Breast epithelium (tissue), 3 donors: ENCODE measurements around the gene SLC9A2.

ENCODE experiments used
- POLR2AphosphoS5 ChIP-seq, 3 donors: sonication (generic); formaldehyde crosslinking; IDR thresholded peaks; one replicate each; pipeline ENCODE4 v1.6.1; 2017; ENCODE audit warnings: antibody characterized with exemption in 3 of 3
- TF ChIP-seq, protein P1 (sequence below), 3 donors: fragments of 450-650 bp; IDR thresholded peaks; one replicate each; pipeline ENCODE4 v1.5.1; 2016 to 2017; ENCODE audit warnings: antibody characterized with exemption in 3 of 3, mild to moderate bottlenecking in 3 of 3, moderate library complexity in 3 of 3

DNA sequence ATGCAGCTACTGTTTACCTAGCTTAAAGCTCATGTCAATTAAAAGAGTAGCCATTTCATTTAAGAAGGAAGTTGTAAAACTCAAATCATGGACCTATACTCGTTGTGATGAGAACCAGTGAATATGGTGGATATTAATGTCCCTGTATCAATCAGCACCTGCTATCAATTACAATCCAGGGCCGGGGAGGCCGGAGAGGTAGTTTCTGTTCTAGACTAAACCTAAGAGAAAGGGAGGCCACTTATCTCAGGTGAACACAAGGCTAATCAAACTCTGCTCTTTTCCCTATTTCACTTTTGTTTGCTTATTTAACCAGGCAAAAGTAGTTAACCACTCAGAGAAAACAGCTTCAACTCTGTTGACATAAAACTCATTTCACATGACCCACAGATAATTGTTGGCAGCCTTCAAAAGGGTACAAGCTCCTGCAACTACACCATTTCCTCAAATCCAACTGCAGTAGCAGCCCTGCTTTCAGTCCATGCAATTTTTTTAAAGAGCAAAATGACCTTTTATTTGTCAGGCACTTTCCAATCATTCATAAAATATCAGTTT, 27.8 kb upstream of the SLC9A2 start:
- no peak for TF ChIP-seq POLR2AphosphoS5 (IDR thresholded peaks at IDR 0.05)
- TF ChIP-seq, protein P1, sequence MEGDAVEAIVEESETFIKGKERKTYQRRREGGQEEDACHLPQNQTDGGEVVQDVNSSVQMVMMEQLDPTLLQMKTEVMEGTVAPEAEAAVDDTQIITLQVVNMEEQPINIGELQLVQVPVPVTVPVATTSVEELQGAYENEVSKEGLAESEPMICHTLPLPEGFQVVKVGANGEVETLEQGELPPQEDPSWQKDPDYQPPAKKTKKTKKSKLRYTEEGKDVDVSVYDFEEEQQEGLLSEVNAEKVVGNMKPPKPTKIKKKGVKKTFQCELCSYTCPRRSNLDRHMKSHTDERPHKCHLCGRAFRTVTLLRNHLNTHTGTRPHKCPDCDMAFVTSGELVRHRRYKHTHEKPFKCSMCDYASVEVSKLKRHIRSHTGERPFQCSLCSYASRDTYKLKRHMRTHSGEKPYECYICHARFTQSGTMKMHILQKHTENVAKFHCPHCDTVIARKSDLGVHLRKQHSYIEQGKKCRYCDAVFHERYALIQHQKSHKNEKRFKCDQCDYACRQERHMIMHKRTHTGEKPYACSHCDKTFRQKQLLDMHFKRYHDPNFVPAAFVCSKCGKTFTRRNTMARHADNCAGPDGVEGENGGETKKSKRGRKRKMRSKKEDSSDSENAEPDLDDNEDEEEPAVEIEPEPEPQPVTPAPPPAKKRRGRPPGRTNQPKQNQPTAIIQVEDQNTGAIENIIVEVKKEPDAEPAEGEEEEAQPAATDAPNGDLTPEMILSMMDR (IDR thresholded peaks at IDR 0.05) = no peak
